Measurements from ENCODE around the gene ADH1A.

Gene ADH1A

DNA sequence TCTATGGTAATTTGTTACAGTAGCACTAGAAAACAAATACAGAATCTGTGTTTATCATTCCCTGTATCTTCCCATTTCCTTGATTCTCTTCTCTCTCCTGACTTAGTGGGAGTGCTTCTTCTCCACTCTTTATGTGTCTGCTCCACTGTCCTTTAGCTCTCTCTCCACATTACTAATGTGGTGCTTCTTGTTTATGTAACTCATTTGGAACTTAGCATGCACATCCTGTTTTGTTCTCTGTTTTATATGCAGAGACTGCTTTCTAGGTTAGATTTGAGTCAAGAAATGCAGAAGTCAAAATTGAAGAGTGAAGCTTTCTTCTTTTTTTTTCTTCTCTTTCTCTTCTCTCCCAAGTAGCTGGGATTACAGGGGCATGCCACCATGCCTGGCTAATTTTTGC lies 25.9 kb downstream of the ADH1A start (continued):
- TF ChIP-seq ZNF654 (tag by site-specific recombination; IDR thresholded peaks at IDR 0.05; ENCODE audit: low read depth) (no peak), ZNF837 (tag by site-specific recombination; IDR thresholded peaks at IDR 0.05) (no peak), ZBTB44 (tag by site-specific recombination; IDR thresholded peaks at IDR 0.05) (no peak), ZNF621 (tag by site-specific recombination; IDR thresholded peaks at IDR 0.05) (no peak), YY2 (tag by site-specific recombination; IDR thresholded peaks at IDR 0.05) (no peak)

GRCh38 chr4:99252746-99253145 lies 38.0 kb downstream of the ADH1A start:
- Histone ChIP-seq H3K9me3 (ENCODE audit: control insufficient read depth, insufficient read depth, low read depth, low read length) (no peaks in the 10 kb centered on the region), H3K4me3 (ENCODE audit: low read depth, low read length) (no peak overlapping the region), H3K36me3 (ENCODE audit: control insufficient read depth in 2 of 2, insufficient read depth in 1 of 2, low read length in 2 of 2) (no peaks in the 10 kb centered on the region), H3K4me1 (ENCODE audit: control insufficient read depth, insufficient read depth, low read length) (no peaks in the 10 kb centered on the region), H3K27ac (ENCODE audit: extremely low read depth, low read depth, low read length) (no peak overlapping the region)
- ChIA-PET CTCF (interaction anchor here (0.6 kb wide), 1 partner anchor 89 kb away, joined by 4 read pairs; no protein-coding TSS in a partner anchor), POLR2A (no interaction called here)
- no peak for TF ChIP-seq ZNF138 (tag by site-specific recombination; IDR thresholded peaks at IDR 0.05; ENCODE audit: borderline replicate concordance)
- no peak for TF ChIP-seq ZNF658 (tag by site-specific recombination; IDR thresholded peaks at IDR 0.05)

- no peak overlapping the region for H3K4me3 ChIP-seq (ENCODE audit: low read depth, low read length)
- ChIA-PET CTCF (no interaction called here), POLR2A (no interaction called here)
- no peaks in the 10 kb centered on the region for H3K9me3 ChIP-seq (ENCODE audit: control insufficient read depth, insufficient read depth, low read depth, low read length)
- TF ChIP-seq ZNF391 (tag by site-specific recombination; IDR thresholded peaks at IDR 0.05; ENCODE audit: borderline replicate concordance, low read depth) (no peak), ZBTB20 (tag by site-specific recombination; IDR thresholded peaks at IDR 0.05) (no peak), GFI1B (tag by site-specific recombination; IDR thresholded peaks at IDR 0.05) (no peak), ZNF280C (tag by site-specific recombination; IDR thresholded peaks at IDR 0.05) (no peak), ZNF610 (tag by site-specific recombination; IDR thresholded peaks at IDR 0.05; ENCODE audit: borderline replicate concordance) (no peak), ZNF645 (tag by site-specific recombination; IDR thresholded peaks at IDR 0.05) (no peak)
- TF ChIP-seq, protein P1, sequence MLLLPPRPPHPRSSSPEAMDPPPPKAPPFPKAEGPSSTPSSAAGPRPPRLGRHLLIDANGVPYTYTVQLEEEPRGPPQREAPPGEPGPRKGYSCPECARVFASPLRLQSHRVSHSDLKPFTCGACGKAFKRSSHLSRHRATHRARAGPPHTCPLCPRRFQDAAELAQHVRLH (tag by site-specific recombination; IDR thresholded peaks at IDR 0.05): no peak
- no peaks in the 10 kb centered on the region for H3K4me1 ChIP-seq (ENCODE audit: control insufficient read depth, insufficient read depth, low read length)
- no peak overlapping the region for H3K27ac ChIP-seq (ENCODE audit: extremely low read depth, low read depth, low read length)
- no peaks in the 10 kb centered on the region for H3K36me3 ChIP-seq (ENCODE audit: control insufficient read depth in 2 of 2, insufficient read depth in 1 of 2, low read length in 2 of 2)
These were observed 42.1 kb downstream of the ADH1A start for GRCh38 chr4:99248714-99249113.

GRCh38 chr4:99235955-99236354 lies 54.8 kb downstream of the ADH1A start:
- Histone ChIP-seq H3K4me3 (ENCODE audit: low read depth, low read length) (no peak overlapping the region), H3K4me1 (ENCODE audit: control insufficient read depth, insufficient read depth, low read length) (no peaks in the 10 kb centered on the region), H3K27ac (ENCODE audit: extremely low read depth, low read depth, low read length) (no peak overlapping the region), H3K36me3 (ENCODE audit: control insufficient read depth in 2 of 2, insufficient read depth in 1 of 2, low read length in 2 of 2) (no peaks in the 10 kb centered on the region), H3K9me3 (ENCODE audit: control insufficient read depth, insufficient read depth, low read depth, low read length) (no peaks in the 10 kb centered on the region)
- POLR2A ChIA-PET: no interaction called here
- CTCF ChIA-PET: interaction anchor here (0.5 kb wide), 1 partner anchor 170 kb away, joined by 6 read pairs; no protein-coding TSS in a partner anchor
- TF ChIP-seq ZNF292 (tag by site-specific recombination; IDR thresholded peaks at IDR 0.05; ENCODE audit: borderline replicate concordance, low read depth) (no peak), ZNF239 (tag by site-specific recombination; IDR thresholded peaks at IDR 0.05) (no peak), ZNF510 (tag by site-specific recombination; IDR thresholded peaks at IDR 0.05; ENCODE audit: insufficient replicate concordance) (no peak), ZNF624 (tag by site-specific recombination; IDR thresholded peaks at IDR 0.05) (no peak), ZNF404 (tag by site-specific recombination; IDR thresholded peaks at IDR 0.05) (no peak), IKZF3 (tag by site-specific recombination; IDR thresholded peaks at IDR 0.05) (no peak), ZNF23 (tag by site-specific recombination; IDR thresholded peaks at IDR 0.05; ENCODE audit: borderline replicate concordance) (no peak), KLF8 (tag by site-specific recombination; IDR thresholded peaks at IDR 0.05) (no peak), ZNF274 (IDR thresholded peaks at IDR 0.05; ENCODE audit: low read length) (no peak), ZNF274 (tag by site-specific recombination; IDR thresholded peaks at IDR 0.05; ENCODE audit: borderline replicate concordance) (no peak)
- TF ChIP-seq, protein P2, sequence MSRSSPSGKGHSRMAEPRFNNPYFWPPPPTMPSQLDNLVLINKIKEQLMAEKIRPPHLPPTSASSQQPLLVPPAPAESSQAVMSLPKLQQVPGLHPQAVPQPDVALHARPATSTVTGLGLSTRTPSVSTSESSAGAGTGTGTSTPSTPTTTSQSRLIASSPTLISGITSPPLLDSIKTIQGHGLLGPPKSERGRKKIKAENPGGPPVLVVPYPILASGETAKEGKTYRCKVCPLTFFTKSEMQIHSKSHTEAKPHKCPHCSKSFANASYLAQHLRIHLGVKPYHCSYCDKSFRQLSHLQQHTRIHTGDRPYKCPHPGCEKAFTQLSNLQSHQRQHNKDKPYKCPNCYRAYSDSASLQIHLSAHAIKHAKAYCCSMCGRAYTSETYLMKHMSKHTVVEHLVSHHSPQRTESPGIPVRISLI (tag by site-specific recombination; IDR thresholded peaks at IDR 0.05): no peak

Data from HEK293 (cell line).